ENCODE measurements around the gene CTRL. TPM values are rescaled to one million over a fixed set of nuclear protein-coding genes. Genes with fewer than 3 reads are reported as not detected.
"Not testable (repeated sequence)": the region's sequence is repeated elsewhere in the genome, so short reads cannot be mapped to it uniquely, and the experiment has no call there.

Gene CTRL
- 0.51 TPM for total RNA-seq

- no peak for DNase-seq
Measured at GRCh38 chr16:67931712-67932461, at the start of gene CTRL. Gene CTRL (minus strand): TSS chr16:67931862. CDS start chr16:67931852, 10 bp downstream.

GRCh38 chr16:67979955-67980678 lies 48.5 kb upstream of the CTRL start, which contains the start of gene DPEP3:
Gene DPEP3 (minus strand): TSS chr16:67980499. CDS start chr16:67980380, 119 bp downstream.
- DNase-seq, result no peak

- DNase-seq, result no peak
Measured at GRCh38 chr16:67977469-67978227, 46.0 kb upstream of the CTRL start.

- no peak for DNase-seq
Measured at GRCh38 chr16:67977005-67977404, 45.3 kb upstream of the CTRL start.

- DNase-seq, result no peak
Measured at GRCh38 chr16:67976205-67976604, 44.5 kb upstream of the CTRL start.

- no peak for DNase-seq
Measured at GRCh38 chr16:67975321-67976105, 43.9 kb upstream of the CTRL start.

GRCh38 chr16:67972285-67972684 lies 40.6 kb upstream of the CTRL start:
- DNase-seq, result not testable (repeated sequence)

GRCh38 chr16:67971111-67971510 lies 39.4 kb upstream of the CTRL start:
- no peak for DNase-seq

- no peak for DNase-seq
Measured at GRCh38 chr16:67969254-67970039, 37.8 kb upstream of the CTRL start.

- DNase-seq, result peak; percentile 96
Measured at GRCh38 chr16:67968400-67969253, 37.0 kb upstream of the CTRL start, which contains the start of gene SLC12A4. Gene SLC12A4 (minus strand): TSS chr16:67968637. CDS start chr16:67968553, 84 bp downstream.

- DNase-seq, result peak; percentile 77
Measured at GRCh38 chr16:67967958-67968399, 36.3 kb upstream of the CTRL start.

GRCh38 chr16:67967183-67967957 lies 35.7 kb upstream of the CTRL start:
- DNase-seq, result peak; percentile 33

- no peak for DNase-seq
Measured at GRCh38 chr16:67966549-67967182, 35.0 kb upstream of the CTRL start.

GRCh38 chr16:67965668-67966548 lies 34.2 kb upstream of the CTRL start:
- no peak for DNase-seq

GRCh38 chr16:67964477-67965131 lies 32.9 kb upstream of the CTRL start:
- no peak for DNase-seq

- peak; percentile 54 for DNase-seq
Measured at GRCh38 chr16:67963662-67964321, 32.1 kb upstream of the CTRL start.

Measured in tongue (tissue), 2 donors.